Psoas muscle (tissue), 8 donors: ENCODE data around the gene ARID4B. TPM values are rescaled to one million over a fixed set of nuclear protein-coding genes. Genes with fewer than 3 reads are reported as not detected.

Experiments used
- ATAC-seq, 4 donors: fragments of 200-7000 bp; cut with Tn5 transposase; one replicate each; pipeline ENCODE4 v1.9.1; 2020; ENCODE audit warnings: moderate library complexity in 3 of 4, mild to moderate bottlenecking in 2 of 4
- DNase-seq, 2 donors: peaks; one replicate each; pipeline ENCODE4 v3.0.0-alpha.2; 2020
- H3K27ac ChIP-seq: fragments of 200-600 bp; one replicate; pipeline ENCODE4 v1.8.0; 2022
- H3K27me3 ChIP-seq, 3 donors: fragments of 200-600 bp in 1 of 3; one replicate each; pipeline versions ENCODE4 v1.6.1 to v1.8.0; 2013 to 2022; ENCODE audit warnings: low read length in 2 of 3, mild to moderate bottlenecking in 2 of 3, moderate library complexity in 1 of 3; ENCODE audit not compliant: insufficient read depth in 3 of 3
- H3K36me3 ChIP-seq, 2 donors: fragments of 200-600 bp in 1 of 2; one replicate each; pipeline versions ENCODE4 v1.6.1 to v1.8.0; 2013 to 2022; ENCODE audit warnings: low read depth in 1 of 2, mild to moderate bottlenecking in 1 of 2, moderate library complexity in 1 of 2; ENCODE audit not compliant: insufficient read depth in 1 of 2
- H3K4me1 ChIP-seq: fragments of 200-600 bp; one replicate; pipeline ENCODE4 v1.8.0; 2022
- H3K4me3 ChIP-seq: fragments of 200-600 bp; one replicate; pipeline ENCODE4 v1.8.0; 2022; ENCODE audit warnings: mild to moderate bottlenecking
- H3K9me3 ChIP-seq: fragments of 200-600 bp; one replicate; pipeline ENCODE4 v1.8.0; 2022
- CTCF ChIP-seq: fragments of 200-600 bp; IDR thresholded peaks from one replicate; pipeline ENCODE4 v1.8.0; 2022; ENCODE audit warnings: antibody characterized with exemption
- WGBS, 3 donors: extraction: QIAGEN DNeasy Blood & Tissue Kit; methylation state at CpG; one replicate each; pipeline versions ENCODE4 v1.1.6 to v1.1.7; 2013; 5-methylcytosine and 5-hydroxymethylcytosine counted together
- intact Hi-C, 2 donors: fragments of 100-400 bp; cut with DNase I; formaldehyde crosslinking; loops; one replicate each; pipeline versions ENCODE4 v1.11.0 to v1.14.2; 2022
- polyA plus RNA-seq, 3 donors: library from polyadenylated mRNA; stranded (reverse); fragments of 200-250 nt; gene quantifications; one replicate each; pipeline ENCODE4 v1.2.3, GENCODE V29; 2013
- total RNA-seq, 4 donors: library from RNA; stranded (reverse); fragmentation: NEBNext Ultra II Directional in 2 of 4; extraction: Animal tissue kit (Norgen Biotek cat#: 25700) in 2 of 4; gene quantifications; one replicate each; pipeline versions ENCODE4 v1.2.1 to v1.2.4, GENCODE V29; 2021 to 2023
- donor health status: healthy with polysubstance abuse.
- donor health status: DM: no; HTN: no; CAD: no; lungs with moderate emphysema.
- donor health status: Bipolar disorder and iron deficiency.
- donor health status: healthy.
- donor health status: DM: yes; HTN: yes; CAD: no.
- donor health status: DM: no; HTN: no; CAD: no.
- donor health status: DM: no; HTN: no; CAD: no.
- donor health status: DM: yes; HTN: yes; CAD: no.

The ARID4B gene
- total and polyA plus RNA-seq, 7 donors: 2.9 to 16.0 (median 13.7) TPM

- intact Hi-C loops: no loop called here
Observed at GRCh38 chr1:235320521-235321179, 7.3 kb downstream of the ARID4B start.

GRCh38 chr1:235319255-235319654, 8.7 kb downstream of the ARID4B start:
- no peaks in the 10 kb centered on the region for H3K9me3 ChIP-seq
- WGBS, 3 donors: 96 to 100% (median 98%) methylated on average over 2 of the region's 2 CpGs
- ATAC-seq (no peak), DNase-seq (no peak)
- intact Hi-C loops: no loop called here
- no peaks in the 10 kb centered on the region for H3K27me3 ChIP-seq
- TF ChIP-seq CTCF: no peak
- H3K36me3 ChIP-seq: peaks cover 0 to 3% of the 10 kb centered on the region in 2 donors
- no peak overlapping the region for H3K4me3 ChIP-seq
- H3K4me1 ChIP-seq: peaks cover 8% of the 10 kb centered on the region
- H3K27ac ChIP-seq: no peak overlapping the region

More at GRCh38 chr1:235320521-235321179, 7.3 kb downstream of the ARID4B start:
- 78 to 81% (median 80%) methylated on average over 6 of the region's 6 CpGs for WGBS, 3 donors
- H3K27ac ChIP-seq: no peak overlapping the region
- DNase-seq: no peak
- ATAC-seq: no peak
- TF ChIP-seq CTCF: no peak
- H3K36me3 ChIP-seq: peaks cover 0 to 3% of the 10 kb centered on the region in 2 donors
- H3K27me3 ChIP-seq: no peaks in the 10 kb centered on the region
- no peaks in the 10 kb centered on the region for H3K9me3 ChIP-seq
- no peak overlapping the region for H3K4me3 ChIP-seq
- H3K4me1 ChIP-seq: peaks cover 19% of the 10 kb centered on the region

- H3K4me3 ChIP-seq: no peak overlapping the region
- no peak overlapping the region for H3K27ac ChIP-seq
- TF ChIP-seq CTCF: no peak
- H3K4me1 ChIP-seq: peaks cover 22% of the 10 kb centered on the region
- intact Hi-C loops: no loop called here
- no peak for DNase-seq
- H3K27me3 ChIP-seq: no peaks in the 10 kb centered on the region
- 59 to 71% (median 60%) methylated on average over 1 of the region's 1 CpG for WGBS, 3 donors
- peaks cover 0 to 3% of the 10 kb centered on the region in 2 donors for H3K36me3 ChIP-seq
- no peaks in the 10 kb centered on the region for H3K9me3 ChIP-seq
- ATAC-seq: no peak
Observed at GRCh38 chr1:235317168-235317567, 10.8 kb downstream of the ARID4B start.

GRCh38 chr1:235315735-235316134, 12.2 kb downstream of the ARID4B start:
- Histone ChIP-seq H3K9me3 (no peaks in the 10 kb centered on the region), H3K27ac (no peak overlapping the region), H3K36me3 (peaks cover 0 to 3% of the 10 kb centered on the region in 2 donors), H3K4me3 (no peak overlapping the region), H3K4me1 (peaks cover 22% of the 10 kb centered on the region), H3K27me3 (no peaks in the 10 kb centered on the region)
- intact Hi-C loops: no loop called here
- 95 to 98% (median 97%) methylated on average over 4 of the region's 4 CpGs for WGBS, 3 donors
- DNase-seq (no peak), ATAC-seq (no peak)
- TF ChIP-seq CTCF: no peak

GRCh38 chr1:235315173-235315572, 12.8 kb downstream of the ARID4B start:
- Histone ChIP-seq H3K4me3 (no peak overlapping the region), H3K36me3 (peaks cover 0 to 3% of the 10 kb centered on the region in 2 donors), H3K4me1 (peaks cover 22% of the 10 kb centered on the region), H3K27ac (no peak overlapping the region), H3K9me3 (no peaks in the 10 kb centered on the region), H3K27me3 (no peaks in the 10 kb centered on the region)
- TF ChIP-seq CTCF: no peak
- WGBS, 3 donors: 96 to 98% (median 98%) methylated on average over 5 of the region's 5 CpGs
- ATAC-seq (no peak), DNase-seq (no peak)
- intact Hi-C loops: no loop called here
